A673 (cell line): Measurements from ENCODE around the gene TSEN2.

ENCODE experiments used
- CTCF ChIP-seq: fragments of 300-800, 200-600 bp; sonication (generic); conservative IDR thresholded peaks from 2 replicates; pipeline ENCODE4 v1.5.1; 2017; ENCODE audit warnings: low read depth, mild to moderate bottlenecking, antibody characterized with exemption, low read length, moderate library complexity, mixed read lengths
- EZH2 ChIP-seq: fragments of 200-600 bp; sonication (generic); IDR thresholded peaks from 2 replicates; pipeline ENCODE4 v1.6.1; 2017; ENCODE audit warnings: borderline replicate concordance, low read depth, mild to moderate bottlenecking, mixed read lengths, antibody characterized with exemption, low read length; ENCODE audit not compliant: poor library complexity, severe bottlenecking

GRCh38 chr3:12501360-12502020 lies 17.2 kb downstream of the TSEN2 start:
- TF ChIP-seq CTCF (no peak), EZH2 (no peak)
